ENCODE results near the gene PRPF38B.
"Not testable (repeated sequence)": the region's sequence is repeated elsewhere in the genome, so short reads cannot be mapped to it uniquely, and the experiment has no call there.

Gene PRPF38B

DNA sequence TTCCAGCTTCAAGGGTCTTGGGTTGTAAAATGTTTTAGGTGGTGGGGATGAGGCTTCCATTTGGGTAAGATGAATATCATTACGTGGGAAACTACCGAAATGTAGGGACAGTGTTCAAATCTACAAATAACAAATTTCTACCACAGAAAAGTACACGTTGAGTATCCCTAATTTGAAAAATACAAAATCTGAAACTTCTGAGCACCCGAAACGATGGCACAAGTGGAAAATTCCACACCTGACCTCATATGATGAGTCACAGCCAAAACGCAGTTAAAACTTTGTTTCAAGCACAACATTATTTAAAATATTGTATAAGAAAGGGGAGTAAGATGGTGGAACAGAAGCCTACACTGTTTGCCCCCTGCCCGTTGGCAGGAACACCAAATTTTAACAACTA is 22.4 kb upstream of the PRPF38B start:
- H3K36me3 ChIP-seq (ENCODE audit: insufficient read depth, low read length) = no peaks in the 10 kb centered on the region
- no peak overlapping the region for H3K27ac ChIP-seq
- TF ChIP-seq EZH2 (IDR thresholded peaks at IDR 0.05) (no peak), FOXP2 (optimal IDR thresholded peaks at IDR 0.05; ENCODE audit: control extremely low read depth, extremely low read length, insufficient read depth) (no peak), POLR2AphosphoS5 (IDR thresholded peaks at IDR 0.05; ENCODE audit: borderline replicate concordance, low read depth, low read length) (no peak)
- H3K9me3 ChIP-seq (ENCODE audit: low read depth, low read length) = no peaks in the 10 kb centered on the region
- no peak overlapping the region for H3K9ac ChIP-seq (ENCODE audit: insufficient read length)
- H3K4me3 ChIP-seq = no peak overlapping the region
- no peak for DNase-seq (ENCODE audit: low read depth, low spot score)

DNA sequence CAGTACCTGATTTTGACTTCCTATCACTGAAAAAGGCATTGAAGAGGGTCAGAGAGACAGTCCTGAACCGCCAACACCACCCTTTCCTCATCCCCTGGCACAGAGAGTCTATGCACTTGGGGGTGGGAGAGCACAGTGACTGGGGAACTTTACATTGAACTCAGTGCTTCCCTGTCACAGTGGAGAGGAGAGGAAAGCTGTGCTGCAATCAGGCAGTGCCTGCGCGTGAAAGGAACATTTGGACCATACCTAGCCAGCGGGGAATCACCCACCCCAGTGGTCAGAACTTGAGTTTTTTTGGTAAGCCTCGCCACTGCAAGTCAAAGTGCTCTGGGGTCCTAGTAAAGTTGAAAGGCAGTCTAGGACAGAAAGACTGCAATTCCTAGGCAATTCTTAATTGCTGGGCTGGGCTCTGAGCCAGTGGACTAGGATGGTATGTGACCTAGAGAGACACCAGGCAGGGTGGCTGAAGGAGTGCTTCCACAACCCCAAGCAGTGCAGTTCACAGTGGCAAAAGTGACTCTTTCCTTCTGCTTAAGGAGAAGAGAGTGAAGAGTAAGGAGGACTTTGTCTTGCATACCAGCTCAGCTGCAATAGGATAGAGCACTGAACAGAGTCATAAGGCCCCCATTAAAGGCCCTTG is 21.9 kb upstream of the PRPF38B start:
- TF ChIP-seq FOXP2 (optimal IDR thresholded peaks at IDR 0.05; ENCODE audit: control extremely low read depth, extremely low read length, insufficient read depth) (no peak), EZH2 (IDR thresholded peaks at IDR 0.05) (no peak), POLR2AphosphoS5 (IDR thresholded peaks at IDR 0.05; ENCODE audit: borderline replicate concordance, low read depth, low read length) (no peak)

GRCh38 chr1:108671143-108671542 is 21.0 kb upstream of the PRPF38B start:
- Histone ChIP-seq H3K36me3 (ENCODE audit: insufficient read depth, low read length) (no peaks in the 10 kb centered on the region), H3K4me3 (no peak overlapping the region), H3K9ac (ENCODE audit: insufficient read length) (no peak overlapping the region), H3K27ac (no peak overlapping the region), H3K9me3 (ENCODE audit: low read depth, low read length) (no peaks in the 10 kb centered on the region)
- no peak for TF ChIP-seq FOXP2 (optimal IDR thresholded peaks at IDR 0.05; ENCODE audit: control extremely low read depth, extremely low read length, insufficient read depth)
- no peak for TF ChIP-seq EZH2 (IDR thresholded peaks at IDR 0.05)
- TF ChIP-seq POLR2AphosphoS5 (IDR thresholded peaks at IDR 0.05; ENCODE audit: borderline replicate concordance, low read depth, low read length) = no peak
- no peak for DNase-seq (ENCODE audit: low read depth, low spot score)

More for the DNA sequence above, 21.9 kb upstream of the PRPF38B start:
- DNase-seq (ENCODE audit: low read depth, low spot score) = no peak
- Histone ChIP-seq H3K9ac (ENCODE audit: insufficient read length) (no peak overlapping the region), H3K9me3 (ENCODE audit: low read depth, low read length) (no peaks in the 10 kb centered on the region), H3K27ac (no peak overlapping the region), H3K36me3 (ENCODE audit: insufficient read depth, low read length) (no peaks in the 10 kb centered on the region), H3K4me3 (no peak overlapping the region)

DNA sequence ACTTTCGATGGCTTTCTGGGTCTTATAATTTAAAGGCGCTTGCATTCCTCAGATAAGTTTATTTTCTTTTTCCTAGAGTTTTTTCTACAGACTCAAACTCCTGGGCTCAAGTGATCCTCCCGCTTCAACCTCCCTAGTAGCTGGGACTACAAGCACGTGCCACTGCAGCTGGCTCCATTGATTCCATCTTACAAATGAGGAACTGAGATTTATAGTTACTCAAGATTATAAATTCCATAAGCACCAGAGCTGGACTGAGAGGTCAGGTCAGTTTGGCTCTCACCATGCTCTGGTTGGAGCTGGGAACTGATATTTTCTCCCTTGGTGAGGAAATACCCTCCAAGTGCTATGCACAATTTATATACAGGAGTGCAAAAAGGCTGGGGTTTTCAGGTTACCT is 13.4 kb upstream of the PRPF38B start:
- Histone ChIP-seq H3K27ac (no peak overlapping the region), H3K4me3 (no peak overlapping the region), H3K9ac (ENCODE audit: insufficient read length) (no peak overlapping the region), H3K9me3 (ENCODE audit: low read depth, low read length) (no peaks in the 10 kb centered on the region), H3K36me3 (ENCODE audit: insufficient read depth, low read length) (no peaks in the 10 kb centered on the region)
- DNase-seq (ENCODE audit: low read depth, low spot score) = no peak
- TF ChIP-seq POLR2AphosphoS5 (IDR thresholded peaks at IDR 0.05; ENCODE audit: borderline replicate concordance, low read depth, low read length) (no peak), EZH2 (IDR thresholded peaks at IDR 0.05) (no peak), FOXP2 (optimal IDR thresholded peaks at IDR 0.05; ENCODE audit: control extremely low read depth, extremely low read length, insufficient read depth) (no peak)

GRCh38 chr1:108679586-108680213 is 12.4 kb upstream of the PRPF38B start:
- Histone ChIP-seq H3K9ac (ENCODE audit: insufficient read length) (no peak overlapping the region), H3K9me3 (ENCODE audit: low read depth, low read length) (no peaks in the 10 kb centered on the region), H3K36me3 (ENCODE audit: insufficient read depth, low read length) (no peaks in the 10 kb centered on the region), H3K27ac (no peak overlapping the region), H3K4me3 (no peak overlapping the region)
- DNase-seq (ENCODE audit: low read depth, low spot score) = no peak
- TF ChIP-seq FOXP2 (optimal IDR thresholded peaks at IDR 0.05; ENCODE audit: control extremely low read depth, extremely low read length, insufficient read depth) = no peak
- no peak for TF ChIP-seq POLR2AphosphoS5 (IDR thresholded peaks at IDR 0.05; ENCODE audit: borderline replicate concordance, low read depth, low read length)
- no peak for TF ChIP-seq EZH2 (IDR thresholded peaks at IDR 0.05)

DNA sequence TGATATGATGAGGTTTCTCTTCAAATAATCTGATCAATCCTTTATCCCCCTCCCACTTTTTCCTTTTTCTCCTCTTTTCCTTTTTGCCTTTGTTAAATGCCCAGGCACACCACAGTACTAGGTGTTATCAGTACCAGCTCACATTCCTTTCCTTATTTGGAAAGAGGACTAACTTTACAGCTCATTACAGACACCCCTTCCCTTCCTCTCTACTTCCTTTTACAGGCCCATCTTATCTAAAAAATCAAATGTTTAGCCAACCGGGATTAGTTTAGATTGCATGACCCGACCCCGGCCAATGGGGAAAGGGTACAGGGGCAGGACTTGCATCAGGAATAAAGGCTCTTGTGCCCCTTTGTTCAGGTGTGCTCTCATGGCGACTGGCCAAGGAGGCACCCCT is 10.4 kb upstream of the PRPF38B start:
- not testable (repeated sequence) for H3K9ac ChIP-seq (ENCODE audit: insufficient read length); H3K27ac ChIP-seq; H3K9me3 ChIP-seq (ENCODE audit: low read depth, low read length); DNase-seq (ENCODE audit: low read depth, low spot score); H3K4me3 ChIP-seq; H3K36me3 ChIP-seq (ENCODE audit: insufficient read depth, low read length)

DNA sequence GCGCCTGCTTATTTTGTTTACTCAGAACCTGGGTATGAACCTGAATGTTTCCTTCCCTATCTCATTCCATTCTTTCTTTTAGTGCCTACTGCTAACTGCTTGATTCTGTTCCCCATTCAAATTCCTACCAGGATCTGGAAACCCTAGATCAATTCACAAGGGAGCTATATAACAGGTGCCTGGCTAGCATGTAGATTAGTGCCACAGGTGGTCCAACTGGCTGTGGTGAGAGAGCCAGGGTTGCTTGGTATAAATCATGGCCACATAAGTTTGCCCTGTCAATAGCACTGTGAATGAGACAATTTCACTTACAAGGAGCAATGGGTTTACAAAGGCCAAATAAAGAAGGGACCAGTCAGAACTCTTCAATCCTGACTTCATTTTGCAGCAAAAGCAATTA is 6.6 kb upstream of the PRPF38B start:
- no peak overlapping the region for H3K9ac ChIP-seq (ENCODE audit: insufficient read length)
- TF ChIP-seq POLR2AphosphoS5 (IDR thresholded peaks at IDR 0.05; ENCODE audit: borderline replicate concordance, low read depth, low read length) (no peak), EZH2 (IDR thresholded peaks at IDR 0.05) (no peak), FOXP2 (optimal IDR thresholded peaks at IDR 0.05; ENCODE audit: control extremely low read depth, extremely low read length, insufficient read depth) (no peak)
- H3K27ac ChIP-seq = no peak overlapping the region
- no peak overlapping the region for H3K4me3 ChIP-seq
- no peak for DNase-seq (ENCODE audit: low read depth, low spot score)
- H3K36me3 ChIP-seq (ENCODE audit: insufficient read depth, low read length) = no peaks in the 10 kb centered on the region
- H3K9me3 ChIP-seq (ENCODE audit: low read depth, low read length) = no peaks in the 10 kb centered on the region

DNA sequence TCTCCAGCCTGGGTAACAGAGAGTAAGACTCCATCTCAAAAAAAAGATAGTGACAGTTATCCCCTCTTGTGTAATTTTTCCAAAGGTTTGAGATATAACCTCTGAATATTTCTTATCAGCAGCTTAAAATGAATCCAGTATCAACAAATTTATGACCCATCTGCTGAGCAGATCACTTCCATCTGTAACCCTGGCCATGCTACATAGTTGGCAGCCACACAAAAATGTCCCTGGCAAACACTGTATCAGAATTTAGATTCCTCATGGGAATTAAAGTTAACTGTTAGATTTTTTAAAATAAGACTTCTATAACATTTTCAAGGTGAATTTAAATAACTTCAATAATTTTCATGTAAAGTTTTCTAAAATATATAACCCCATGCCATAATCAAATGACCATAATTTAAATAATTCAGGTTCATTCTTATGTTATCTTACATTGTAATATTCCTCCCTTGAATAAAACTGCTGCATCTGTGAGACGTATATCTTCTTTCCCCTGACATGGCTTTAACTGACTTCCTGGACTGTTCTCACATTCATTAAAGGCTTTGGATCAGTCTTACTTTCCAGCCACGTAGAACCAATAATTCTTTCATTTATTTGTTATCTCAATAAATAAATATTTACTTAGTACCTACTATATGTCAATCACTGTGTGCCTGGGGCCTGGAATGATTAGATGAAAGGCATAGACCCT is 5.3 kb upstream of the PRPF38B start:
- no peak overlapping the region for H3K4me3 ChIP-seq
- H3K27ac ChIP-seq = no peak overlapping the region
- H3K36me3 ChIP-seq (ENCODE audit: insufficient read depth, low read length) = no peaks in the 10 kb centered on the region
- TF ChIP-seq EZH2 (IDR thresholded peaks at IDR 0.05) (no peak), POLR2AphosphoS5 (IDR thresholded peaks at IDR 0.05; ENCODE audit: borderline replicate concordance, low read depth, low read length) (no peak), FOXP2 (optimal IDR thresholded peaks at IDR 0.05; ENCODE audit: control extremely low read depth, extremely low read length, insufficient read depth) (no peak)
- DNase-seq (ENCODE audit: low read depth, low spot score) = no peak
- H3K9me3 ChIP-seq (ENCODE audit: low read depth, low read length) = no peaks in the 10 kb centered on the region
- H3K9ac ChIP-seq (ENCODE audit: insufficient read length) = no peak overlapping the region
